HG03342 (cell line): ENCODE measurements around the gene GJB6.
A peak's percentile ranks its signal among the peaks of the same experiment; 100 is the strongest.
"Not testable (repeated sequence)": the region's sequence is repeated elsewhere in the genome, so short reads cannot be mapped to it uniquely, and the experiment has no call there.

Source experiments
- ATAC-seq: cut with Tn5 transposase; IDR thresholded peaks from one replicate; pipeline ENCODE4 v1.9.1; 2021; ENCODE audit warnings: mild to moderate bottlenecking, moderate library complexity; ENCODE audit not compliant: unreplicated experiment

GJB6 gene

DNA sequence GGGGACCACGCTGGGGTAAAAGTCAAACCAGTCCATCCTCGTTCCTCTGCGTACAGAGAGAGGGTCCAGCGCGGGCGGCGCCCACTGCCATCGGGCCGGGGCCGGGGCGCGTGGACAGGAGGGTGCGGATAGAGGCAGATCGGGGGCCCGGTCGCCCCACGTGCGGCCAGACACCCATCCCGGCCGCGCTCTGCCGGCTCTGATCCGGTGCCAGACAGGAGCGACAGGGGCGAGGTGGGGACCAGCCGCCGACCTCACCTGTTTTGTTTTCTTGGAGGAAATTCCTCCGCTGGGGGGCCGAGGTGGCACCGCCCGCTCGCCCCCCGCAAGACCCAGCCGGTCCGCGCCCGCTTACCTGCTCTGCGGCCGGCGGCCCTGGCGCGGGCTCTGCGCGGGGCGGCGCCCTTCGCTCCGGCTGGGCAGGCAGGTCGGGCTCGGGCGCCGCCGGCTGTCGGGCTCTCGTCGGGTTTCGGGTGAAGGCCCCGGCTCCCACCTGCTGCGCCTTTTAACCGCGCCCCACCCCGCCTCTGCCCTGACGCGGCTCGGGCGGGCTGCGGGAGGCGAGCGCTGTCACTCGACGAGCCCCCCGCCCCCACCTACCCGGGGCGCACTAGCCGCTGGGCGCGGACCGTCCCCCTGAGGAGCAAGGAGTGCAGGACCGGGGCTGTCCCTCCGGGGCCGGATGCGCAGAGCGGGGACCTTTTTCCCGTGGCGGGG is at the start of gene GJB6:
Gene GJB6 (minus strand): TSS at position 481 of the 717 bp plus-strand sequence. CDS start 8,839 bp downstream, outside the sequence.
- no peak for ATAC-seq

- not testable (repeated sequence) for ATAC-seq
Measured at GRCh38 chr13:20276901-20277300, 44.8 kb upstream of the GJB6 start.

DNA sequence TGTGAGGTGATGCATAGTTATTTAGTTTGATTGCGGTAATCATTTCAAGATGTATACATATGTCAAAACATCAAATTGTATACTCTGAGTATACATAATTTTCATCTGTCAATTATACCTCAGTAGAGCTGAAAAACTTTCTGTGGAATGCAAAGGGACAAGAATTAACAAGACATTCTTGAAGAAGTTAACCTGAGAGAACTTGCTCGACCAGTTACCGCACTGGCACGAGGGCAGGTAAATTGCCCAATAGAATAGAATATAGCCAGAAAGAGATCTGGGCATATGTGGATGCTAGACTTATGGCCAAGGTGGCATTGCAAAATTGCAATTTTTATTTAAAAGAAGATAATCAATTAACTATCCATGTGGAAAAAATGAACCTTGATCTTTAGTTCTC is 42.3 kb upstream of the GJB6 start:
- no peak for ATAC-seq

DNA sequence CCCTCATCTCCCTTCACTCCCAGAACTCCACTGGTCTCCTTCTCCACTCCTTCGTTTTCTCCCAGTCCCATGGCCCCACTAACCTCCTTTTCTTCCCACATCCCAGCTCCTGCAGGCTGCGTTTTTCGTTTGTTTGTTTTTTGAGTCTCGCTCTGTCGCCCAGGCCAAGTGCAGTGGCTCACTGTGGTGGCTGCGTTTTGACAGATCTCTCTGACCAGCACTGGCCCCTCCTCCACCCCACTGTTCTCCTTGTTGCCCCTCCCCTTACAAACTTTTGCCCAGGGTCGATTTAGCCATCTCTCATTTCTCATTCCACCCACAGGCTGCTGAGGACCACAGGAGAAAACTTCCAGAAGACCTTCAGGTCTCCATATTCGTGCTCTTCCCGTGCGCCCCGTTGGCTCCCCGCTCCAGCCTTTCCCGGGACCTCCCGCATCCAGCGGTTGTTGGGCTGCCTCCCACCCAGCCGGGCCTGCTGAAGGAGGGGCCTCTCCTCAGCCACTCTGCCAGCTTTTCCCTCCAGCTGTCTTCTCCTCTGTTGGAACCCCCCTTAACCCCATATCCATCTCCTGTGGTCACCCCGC is 40.6 kb upstream of the GJB6 start:
- ATAC-seq = no peak

DNA sequence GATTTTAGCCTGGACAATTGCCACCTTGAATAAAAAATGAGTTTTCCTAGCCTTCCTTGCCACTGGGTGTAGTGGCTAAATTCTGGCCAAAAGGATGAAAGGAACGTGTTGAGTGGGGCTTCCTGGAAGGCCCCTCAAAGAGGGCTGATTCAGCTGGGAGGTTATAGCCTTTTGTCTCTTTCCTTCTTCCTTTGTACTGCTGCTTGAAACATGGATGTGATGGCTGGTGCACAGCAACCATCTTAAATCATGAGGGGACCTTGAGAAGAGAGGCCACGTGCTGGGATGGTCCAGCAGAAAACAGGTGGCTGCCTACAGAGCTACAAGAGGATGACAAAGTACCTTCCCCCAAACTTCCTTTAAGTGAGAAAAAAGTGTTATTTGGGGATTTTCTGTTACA is 40.0 kb upstream of the GJB6 start:
- ATAC-seq = no peak

GRCh38 chr13:20271441-20271840 is 39.3 kb upstream of the GJB6 start:
- ATAC-seq = no peak

DNA sequence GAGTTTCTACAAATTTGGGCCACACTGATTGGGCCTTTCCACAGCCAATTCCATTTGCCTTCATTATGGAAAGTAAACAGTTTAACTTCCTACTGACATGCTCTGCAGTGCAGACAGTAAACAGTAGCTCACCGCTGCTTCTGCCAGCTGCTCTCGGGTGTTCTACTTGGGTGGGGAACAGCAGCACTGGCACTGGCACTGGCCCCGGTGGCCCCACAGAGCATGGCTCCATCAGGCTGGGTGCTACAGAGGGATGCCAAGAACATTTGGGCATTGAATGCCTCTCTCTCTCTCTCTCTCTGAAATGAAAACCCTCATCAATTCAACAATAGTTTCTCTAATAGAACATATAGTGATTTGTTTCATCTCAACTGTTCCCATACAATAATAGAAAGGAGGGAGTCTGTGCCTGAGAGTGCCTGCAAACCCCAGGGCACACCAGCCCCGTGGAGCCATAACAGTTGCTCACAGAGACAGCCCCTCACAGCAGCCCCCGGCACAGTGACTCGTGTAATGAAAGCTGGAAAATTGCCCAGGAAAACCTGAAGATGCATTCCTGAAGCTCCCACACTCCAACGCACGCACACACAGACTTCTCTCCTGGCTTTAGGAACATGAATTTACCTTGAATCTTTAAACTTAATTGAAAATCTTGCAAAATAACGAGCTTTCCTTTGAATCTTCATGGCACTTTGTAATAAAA is 38.2 kb upstream of the GJB6 start:
- ATAC-seq = no peak

DNA sequence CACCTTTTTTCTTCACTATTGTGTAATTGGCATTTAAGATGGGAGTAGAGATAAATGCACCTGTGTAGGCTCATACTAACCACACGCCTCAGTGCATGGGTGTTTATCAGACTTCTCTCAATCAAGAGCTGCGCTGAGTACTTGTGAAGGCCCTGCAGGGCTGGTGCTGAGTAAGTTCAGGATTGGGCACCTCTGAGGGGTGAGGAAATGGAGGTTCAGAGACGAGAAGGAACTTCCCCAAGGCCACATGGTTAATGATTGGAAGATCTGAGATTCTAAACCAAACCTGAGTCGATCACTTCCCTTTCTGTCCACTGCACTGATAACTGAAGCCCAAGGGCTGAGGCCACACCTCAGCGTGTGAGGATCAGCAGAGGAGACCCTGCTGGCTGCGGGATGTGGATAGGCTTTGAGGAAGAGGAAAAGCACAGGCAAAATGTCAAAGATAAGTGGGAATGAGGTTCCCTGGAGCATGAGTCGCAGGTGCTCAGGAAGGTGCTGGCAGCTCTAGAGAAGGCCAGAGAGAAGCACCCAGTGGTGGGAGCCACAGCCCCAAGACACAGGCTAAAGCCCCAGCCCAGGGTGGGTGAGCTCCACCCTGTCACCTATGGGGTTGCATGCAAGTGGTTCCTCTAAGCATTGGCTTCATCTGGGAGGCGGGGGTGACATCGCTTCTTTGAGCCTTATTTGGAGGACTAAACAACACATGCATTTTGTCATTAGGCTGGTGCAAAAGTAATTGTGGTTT is 32.3 kb upstream of the GJB6 start:
- peak; percentile 97 for ATAC-seq

GRCh38 chr13:20263393-20264044 is 31.4 kb upstream of the GJB6 start:
- no peak for ATAC-seq

DNA sequence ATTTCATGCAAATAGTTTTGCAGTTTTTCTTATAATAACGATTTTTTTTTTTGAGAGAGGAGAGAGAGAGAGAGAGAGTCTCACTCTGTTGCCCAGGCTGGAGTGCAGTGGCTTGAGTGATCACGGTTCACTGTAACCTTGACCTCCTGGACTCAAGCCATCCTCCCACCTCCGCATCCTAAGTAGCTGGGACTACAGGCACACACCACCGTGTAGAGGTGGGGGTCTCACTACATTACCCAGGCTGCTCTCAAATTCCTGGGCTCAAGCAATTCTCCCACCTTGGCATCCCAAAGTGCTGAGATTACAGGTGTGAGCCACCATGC is 26.8 kb upstream of the GJB6 start:
- ATAC-seq = no peak

- ATAC-seq = no peak
Measured at GRCh38 chr13:20258208-20258962, 26.3 kb upstream of the GJB6 start.

DNA sequence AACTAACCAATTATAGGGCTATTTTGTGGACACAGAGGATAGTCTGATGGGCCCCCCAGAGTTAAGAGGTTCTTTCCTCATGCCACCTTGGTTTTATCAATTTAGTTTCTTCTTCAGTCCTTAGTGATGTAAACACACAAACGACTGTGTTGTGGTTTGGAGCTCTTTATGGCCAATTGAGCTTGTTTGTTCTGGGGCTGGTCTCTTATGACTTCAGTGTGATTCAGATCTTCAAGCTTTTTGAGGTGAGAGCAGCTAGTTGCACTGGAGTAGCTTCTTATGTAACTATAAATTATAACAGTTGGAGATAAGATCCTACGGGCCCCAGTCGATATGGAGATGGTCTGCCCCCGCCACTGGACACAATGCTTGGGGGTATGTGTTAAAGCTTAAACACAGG is 22.0 kb upstream of the GJB6 start:
- ATAC-seq = no peak

GRCh38 chr13:20249913-20250312 is 17.8 kb upstream of the GJB6 start:
- no peak for ATAC-seq

GRCh38 chr13:20247963-20248362 is 15.8 kb upstream of the GJB6 start:
- ATAC-seq = no peak

DNA sequence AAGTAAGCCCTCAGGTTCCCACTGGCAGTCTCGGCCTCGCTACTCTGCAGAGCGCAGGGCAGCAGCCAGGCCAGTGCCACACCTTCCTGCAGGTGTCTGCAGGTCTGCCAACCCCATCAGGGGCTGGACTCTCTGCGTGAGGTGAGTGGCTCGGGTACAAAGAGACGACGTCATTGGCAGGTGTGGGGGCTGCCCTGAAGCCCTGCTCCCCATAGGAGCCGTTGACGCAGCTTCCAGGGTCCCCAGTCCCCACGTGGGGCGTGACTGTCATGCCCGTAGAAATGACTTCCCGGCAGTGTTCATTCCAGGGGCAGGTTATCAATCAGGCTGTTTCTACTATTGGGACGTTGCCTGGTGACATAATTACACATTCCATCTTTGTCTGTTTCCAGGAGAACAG is 15.3 kb upstream of the GJB6 start:
- no peak for ATAC-seq

DNA sequence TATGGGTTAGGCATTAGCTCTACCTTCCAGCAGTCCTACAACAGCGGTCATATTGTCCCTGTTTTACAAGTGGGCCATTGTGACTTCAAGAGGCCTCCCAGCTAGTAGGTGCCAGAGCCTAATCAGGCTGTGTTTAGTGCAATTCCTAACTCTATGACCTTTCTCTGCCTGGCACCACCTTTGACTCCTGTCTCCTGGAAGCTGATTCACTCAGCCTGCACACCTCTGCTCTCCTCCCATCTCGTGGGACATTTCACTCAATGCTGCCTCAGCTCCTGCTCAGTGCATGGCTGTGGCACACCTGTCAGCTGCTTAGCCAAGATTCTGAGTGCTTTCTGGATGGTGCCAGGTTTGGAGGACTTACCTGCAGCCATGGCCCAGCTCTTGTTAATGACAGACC is 9.5 kb upstream of the GJB6 start:
- no peak for ATAC-seq

GRCh38 chr13:20239748-20240147 is 7.6 kb upstream of the GJB6 start:
- ATAC-seq = no peak

GRCh38 chr13:20232556-20233277 is 598 bp upstream of the GJB6 start:
- no peak for ATAC-seq

DNA sequence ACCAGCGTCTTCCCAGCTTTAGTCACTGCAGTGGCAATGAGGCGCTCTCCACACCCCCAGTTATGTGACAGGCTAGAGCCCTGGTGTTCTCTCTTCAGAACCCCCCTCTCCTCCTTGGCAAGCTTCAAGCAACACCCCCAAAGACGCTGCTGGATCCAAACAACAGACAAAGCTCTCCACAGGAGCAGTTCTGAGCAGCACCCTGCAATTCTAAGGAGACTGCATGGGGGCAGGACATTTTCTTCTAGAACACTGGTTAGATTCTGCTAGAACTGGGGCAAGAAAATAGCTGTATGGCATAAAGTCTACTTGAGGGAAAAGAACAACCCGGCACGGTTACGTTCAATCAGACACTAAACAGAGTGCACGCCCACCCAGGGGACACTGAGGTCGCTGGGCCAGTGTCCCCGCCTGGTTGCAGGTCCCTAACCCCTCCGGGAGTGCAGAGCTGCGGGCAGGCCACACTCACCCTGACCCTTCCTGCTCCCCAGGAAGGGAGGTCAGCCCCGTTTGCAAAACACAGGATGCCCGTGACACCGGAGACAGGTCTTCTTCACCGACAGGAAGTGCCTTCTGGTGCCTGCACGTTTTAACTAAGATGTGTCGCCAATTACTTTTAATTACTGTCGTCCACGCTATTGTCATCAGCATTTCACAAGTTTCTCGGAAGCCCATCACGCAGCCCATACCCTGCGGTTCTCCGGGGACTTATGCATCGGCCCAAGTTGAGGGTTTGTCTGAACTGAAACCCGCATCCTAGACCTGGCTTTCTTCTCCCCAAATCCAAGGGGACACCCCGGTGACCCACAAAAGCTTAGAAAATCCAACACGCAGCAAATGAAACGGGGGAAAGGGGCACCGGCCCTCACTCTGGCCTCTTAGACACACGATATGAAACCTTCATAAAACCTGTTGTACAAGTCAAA is 943 bp downstream of the GJB6 start:
- no peak for ATAC-seq
